Measurements from ENCODE around the gene NAA80.

The NAA80 gene

DNA sequence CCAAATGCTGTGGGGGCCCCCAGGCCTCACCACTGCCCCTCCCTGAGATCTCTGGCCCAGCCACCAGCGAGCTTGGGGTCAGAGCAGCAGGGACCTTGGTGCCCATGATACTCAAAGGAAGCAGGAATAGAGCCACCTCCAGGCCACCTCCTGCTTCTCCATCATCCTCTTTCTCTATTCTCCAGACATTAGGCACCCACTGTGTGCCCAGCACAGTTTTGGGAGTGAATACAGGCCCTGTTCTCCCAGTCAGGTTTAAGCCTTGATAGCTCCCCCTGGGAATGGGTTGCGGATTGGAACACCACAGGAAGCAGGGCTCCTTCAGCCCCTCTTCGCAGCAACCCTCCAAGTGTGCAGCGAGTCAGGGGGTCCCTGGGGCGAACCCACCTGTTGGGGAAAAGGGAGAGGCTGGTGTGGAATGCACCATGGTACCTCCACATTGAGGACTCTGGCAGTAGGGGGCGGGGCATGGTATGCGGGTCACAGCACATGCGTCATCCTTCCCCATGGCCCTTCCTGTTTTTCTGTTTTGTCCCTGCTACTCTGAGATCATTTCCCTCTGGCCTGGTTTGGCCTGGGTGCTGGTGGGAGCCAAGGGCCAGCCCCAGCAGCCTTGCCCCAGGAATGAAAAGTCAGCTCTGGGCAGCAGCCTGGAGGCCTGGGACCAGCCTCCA is 44.5 kb downstream of the NAA80 start:
- no peak for DNase-seq

DNA sequence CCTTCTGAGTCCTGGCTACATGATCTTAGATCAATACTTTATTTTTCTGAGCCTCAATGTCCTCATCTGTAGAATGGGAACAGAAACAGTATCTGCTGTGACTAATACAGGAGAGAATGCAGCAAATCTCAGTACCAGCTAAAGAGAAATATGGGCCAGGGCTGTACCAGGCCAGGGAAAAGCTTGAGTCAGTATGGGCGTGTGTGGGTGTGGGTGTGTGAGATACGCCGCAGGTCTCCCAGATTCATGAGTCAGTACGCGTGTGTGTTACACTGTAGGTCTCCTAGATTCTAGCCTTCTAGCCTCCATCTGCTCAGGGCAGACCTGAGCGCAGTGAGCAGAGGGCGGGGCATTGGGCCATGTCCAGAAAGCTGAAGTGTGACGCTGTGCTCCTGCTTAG is 48.0 kb downstream of the NAA80 start:
- no peak for DNase-seq

DNA sequence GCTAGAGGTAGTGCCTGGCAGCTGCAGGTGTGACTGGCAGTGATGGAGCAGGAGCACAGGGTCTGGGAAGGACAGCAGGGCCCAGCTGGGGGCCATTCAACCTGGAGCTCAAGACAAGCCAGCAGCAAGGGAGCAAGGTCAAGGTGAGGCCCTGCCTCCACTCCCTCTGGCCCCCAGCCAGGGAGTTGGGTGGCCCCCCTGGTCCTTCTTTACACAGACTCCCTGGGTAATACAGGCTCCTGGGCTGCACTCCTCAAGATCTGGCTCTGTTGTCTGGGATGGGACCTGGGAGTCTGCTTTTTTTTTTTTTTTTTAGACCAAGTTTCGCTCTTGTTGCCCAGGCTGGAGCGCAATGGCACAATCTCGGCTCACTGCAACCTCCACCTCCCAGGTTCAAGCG is 48.7 kb downstream of the NAA80 start:
- no peak for DNase-seq

DNA sequence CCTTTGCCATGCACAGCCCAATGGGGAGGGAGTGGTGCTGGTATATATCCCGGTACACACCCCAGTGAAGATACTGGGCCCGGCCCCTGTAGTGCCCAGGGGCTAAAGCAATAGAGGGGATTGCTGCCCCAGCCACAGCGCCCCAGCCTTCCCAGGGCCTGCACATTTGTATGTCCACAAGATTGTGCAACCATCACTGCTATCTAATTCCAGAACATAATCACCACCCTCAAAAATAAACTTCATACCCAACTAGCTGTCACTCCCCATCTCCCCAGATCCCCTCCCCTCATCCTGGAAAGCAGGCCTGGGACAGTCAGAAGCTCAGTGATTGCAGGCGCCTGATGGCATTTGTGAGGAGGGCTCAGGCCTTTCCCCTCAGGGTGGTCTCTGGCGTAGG is 49.7 kb downstream of the NAA80 start:
- DNase-seq = no peak

DNA sequence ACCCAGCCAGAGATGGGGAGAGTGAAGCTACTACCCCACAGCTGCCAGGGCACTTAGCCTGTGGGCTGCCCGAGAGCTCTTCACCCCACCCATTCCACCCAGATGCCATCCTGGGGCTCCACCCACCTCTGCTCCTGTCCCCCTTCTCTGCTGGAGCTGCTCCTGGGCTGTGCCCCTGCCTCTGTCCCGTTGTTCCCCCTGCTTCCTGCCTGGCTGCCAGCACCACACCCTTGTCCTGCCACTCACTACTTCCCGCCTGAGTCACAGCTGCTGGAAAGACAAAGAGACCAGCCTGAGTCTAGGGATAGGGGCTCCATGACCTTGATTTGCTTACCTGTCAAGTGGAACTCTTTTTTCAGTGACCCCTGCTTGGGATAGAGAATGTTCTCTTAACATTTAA is 50.8 kb downstream of the NAA80 start:
- DNase-seq = no peak

DNA sequence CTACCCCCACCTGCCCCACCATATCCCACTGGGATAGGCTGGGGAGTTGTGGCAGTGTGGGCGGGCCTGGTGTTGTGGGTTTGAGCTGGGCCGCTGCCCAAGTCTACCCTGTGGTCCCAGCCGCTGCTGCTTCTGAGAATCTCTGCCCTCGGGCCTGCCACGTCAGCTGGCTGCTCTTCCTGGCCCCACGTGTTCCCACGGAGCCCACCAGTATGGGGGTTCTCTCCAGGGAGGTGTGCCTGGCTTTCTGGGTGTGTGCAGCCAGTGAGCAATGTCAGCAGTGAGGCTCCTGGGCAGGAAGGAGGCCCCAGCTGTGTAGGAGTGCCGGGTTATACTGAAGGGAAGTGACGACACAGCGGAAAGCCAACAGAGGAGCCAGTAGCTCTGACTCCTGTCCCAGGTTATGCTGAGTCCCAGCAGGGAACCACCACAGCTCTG is 52.7 kb downstream of the NAA80 start:
- DNase-seq = peak; percentile 87
